ENCODE measurements around the gene RIC8A. TPM values are rescaled to one million over a fixed set of nuclear protein-coding genes. Genes with fewer than 3 reads are reported as not detected.

Gene RIC8A
- total RNA-seq, 1 donor from 2014 or later: 157 TPM

GRCh38 chr11:196786-197731 lies 10.4 kb upstream of the RIC8A start:
- H3K4me1 Mint-ChIP-seq (ENCODE audit: low read depth, unreplicated experiment): no peaks in the 10 kb centered on the region
- Histone ChIP-seq H2AFZ (ENCODE audit: low read depth, low read length) (no peak overlapping the region), H3K9ac (ENCODE audit: low read length) (no peak overlapping the region), H3K36me3 (ENCODE audit: insufficient read depth, low read length) (no peaks in the 10 kb centered on the region), H3K4me2 (ENCODE audit: low read length) (no peak overlapping the region), H3K4me3 (ENCODE audit: insufficient read depth, low read depth, low read length) (no peak overlapping the region), H3K9me3 (ENCODE audit: insufficient read depth, low read depth, low read length) (no peaks in the 10 kb centered on the region), H3K27me3 (ENCODE audit: insufficient read depth, low read length) (no peaks in the 10 kb centered on the region), H3K27ac (ENCODE audit: low read depth, low read length) (no peak overlapping the region), H3K4me1 (ENCODE audit: insufficient read depth, low read length) (no peaks in the 10 kb centered on the region), H4K20me1 (ENCODE audit: insufficient read depth, low read length) (peaks cover 25% of the 10 kb centered on the region), H3K79me2 (ENCODE audit: insufficient read depth, low read length) (no peaks in the 10 kb centered on the region)
- H3K4me3 Mint-ChIP-seq (ENCODE audit: unreplicated experiment): no peak overlapping the region
- peaks cover 3% of the 10 kb centered on the region for H3K27me3 Mint-ChIP-seq (ENCODE audit: low read depth, unreplicated experiment)
- FAIRE-seq (no peak), DNase-seq (ENCODE audit: low read depth) (no peak)
- TF ChIP-seq, protein P1, sequence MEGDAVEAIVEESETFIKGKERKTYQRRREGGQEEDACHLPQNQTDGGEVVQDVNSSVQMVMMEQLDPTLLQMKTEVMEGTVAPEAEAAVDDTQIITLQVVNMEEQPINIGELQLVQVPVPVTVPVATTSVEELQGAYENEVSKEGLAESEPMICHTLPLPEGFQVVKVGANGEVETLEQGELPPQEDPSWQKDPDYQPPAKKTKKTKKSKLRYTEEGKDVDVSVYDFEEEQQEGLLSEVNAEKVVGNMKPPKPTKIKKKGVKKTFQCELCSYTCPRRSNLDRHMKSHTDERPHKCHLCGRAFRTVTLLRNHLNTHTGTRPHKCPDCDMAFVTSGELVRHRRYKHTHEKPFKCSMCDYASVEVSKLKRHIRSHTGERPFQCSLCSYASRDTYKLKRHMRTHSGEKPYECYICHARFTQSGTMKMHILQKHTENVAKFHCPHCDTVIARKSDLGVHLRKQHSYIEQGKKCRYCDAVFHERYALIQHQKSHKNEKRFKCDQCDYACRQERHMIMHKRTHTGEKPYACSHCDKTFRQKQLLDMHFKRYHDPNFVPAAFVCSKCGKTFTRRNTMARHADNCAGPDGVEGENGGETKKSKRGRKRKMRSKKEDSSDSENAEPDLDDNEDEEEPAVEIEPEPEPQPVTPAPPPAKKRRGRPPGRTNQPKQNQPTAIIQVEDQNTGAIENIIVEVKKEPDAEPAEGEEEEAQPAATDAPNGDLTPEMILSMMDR (IDR thresholded peaks at IDR 0.05; ENCODE audit: insufficient read depth, low read depth, low read length): no peak
- TF ChIP-seq EZH2 (IDR thresholded peaks at IDR 0.05; ENCODE audit: insufficient read depth, low read length): no peak
- H3K9me3 Mint-ChIP-seq (ENCODE audit: unreplicated experiment): no peaks in the 10 kb centered on the region
- H3K27ac Mint-ChIP-seq (ENCODE audit: unreplicated experiment): no peak overlapping the region
- no peaks in the 10 kb centered on the region for H3K36me3 Mint-ChIP-seq (ENCODE audit: low read depth, unreplicated experiment)

GRCh38 chr11:197741-198235 lies 9.7 kb upstream of the RIC8A start:
- Mint-ChIP-seq H3K4me1 (ENCODE audit: low read depth, unreplicated experiment) (peaks cover 7% of the 10 kb centered on the region), H3K27ac (ENCODE audit: unreplicated experiment) (no peak overlapping the region), H3K36me3 (ENCODE audit: low read depth, unreplicated experiment) (peaks cover 5% of the 10 kb centered on the region), H3K4me3 (ENCODE audit: unreplicated experiment) (peak overlapping the region; percentile 60), H3K27me3 (ENCODE audit: low read depth, unreplicated experiment) (peaks cover 3% of the 10 kb centered on the region), H3K9me3 (ENCODE audit: unreplicated experiment) (no peaks in the 10 kb centered on the region)
- H4K20me1 ChIP-seq (ENCODE audit: insufficient read depth, low read length): peaks cover 33% of the 10 kb centered on the region
- no peak overlapping the region for H3K4me3 ChIP-seq (ENCODE audit: insufficient read depth, low read depth, low read length)
- TF ChIP-seq, protein P1 (IDR thresholded peaks at IDR 0.05; ENCODE audit: insufficient read depth, low read depth, low read length): no peak
- TF ChIP-seq EZH2 (IDR thresholded peaks at IDR 0.05; ENCODE audit: insufficient read depth, low read length): no peak
- H3K9me3 ChIP-seq (ENCODE audit: insufficient read depth, low read depth, low read length): no peaks in the 10 kb centered on the region
- FAIRE-seq (no peak), DNase-seq (ENCODE audit: low read depth) (no peak)
- peaks cover 4% of the 10 kb centered on the region for H3K79me2 ChIP-seq (ENCODE audit: insufficient read depth, low read length)
- no peaks in the 10 kb centered on the region for H3K36me3 ChIP-seq (ENCODE audit: insufficient read depth, low read length)
- no peaks in the 10 kb centered on the region for H3K4me1 ChIP-seq (ENCODE audit: insufficient read depth, low read length)
- H3K27ac ChIP-seq (ENCODE audit: low read depth, low read length): no peak overlapping the region
- no peak overlapping the region for H2AFZ ChIP-seq (ENCODE audit: low read depth, low read length)
- H3K9ac ChIP-seq (ENCODE audit: low read length): no peak overlapping the region
- H3K4me2 ChIP-seq (ENCODE audit: low read length): no peak overlapping the region
- no peaks in the 10 kb centered on the region for H3K27me3 ChIP-seq (ENCODE audit: insufficient read depth, low read length)
